Stomach smooth muscle (tissue), 2 donors: Measurements from ENCODE around the gene SNRNP40.
"Not testable (repeated sequence)": the region's sequence is repeated elsewhere in the genome, so short reads cannot be mapped to it uniquely, and the experiment has no call there.

Experiments used
- H3K27ac ChIP-seq: one replicate; pipeline ENCODE4 v1.7.0; 2013; ENCODE audit warnings: mild to moderate bottlenecking, low read length, inconsistent platforms
- H3K27me3 ChIP-seq, 2 donors: one replicate each; pipeline ENCODE4 v1.7.0; 2013; ENCODE audit warnings: low read length in 2 of 2; ENCODE audit not compliant: insufficient read depth in 2 of 2, control insufficient read depth in 1 of 2
- H3K36me3 ChIP-seq, 2 donors: one replicate each; pipeline ENCODE4 v1.7.0; 2013; ENCODE audit warnings: low read length in 2 of 2; ENCODE audit not compliant: control insufficient read depth in 2 of 2, insufficient read depth in 2 of 2
- H3K4me1 ChIP-seq: one replicate; pipeline ENCODE4 v1.7.0; 2013; ENCODE audit warnings: low read length; ENCODE audit not compliant: control insufficient read depth, insufficient read depth
- H3K4me3 ChIP-seq, 2 donors: one replicate each; pipeline ENCODE4 v1.7.0; 2013; ENCODE audit warnings: low read length in 2 of 2
- H3K9ac ChIP-seq, 2 donors: one replicate each; pipeline ENCODE4 v1.7.0; 2013; ENCODE audit warnings: low read length in 2 of 2, mild to moderate bottlenecking in 1 of 2
- H3K9me3 ChIP-seq, 2 donors: one replicate each; pipeline ENCODE4 v1.7.0; 2013; ENCODE audit warnings: low read length in 2 of 2; ENCODE audit not compliant: control insufficient read depth in 2 of 2
- donor health status: healthy.
- donor health status: Pancreatic carcinoma.

SNRNP40 gene

DNA sequence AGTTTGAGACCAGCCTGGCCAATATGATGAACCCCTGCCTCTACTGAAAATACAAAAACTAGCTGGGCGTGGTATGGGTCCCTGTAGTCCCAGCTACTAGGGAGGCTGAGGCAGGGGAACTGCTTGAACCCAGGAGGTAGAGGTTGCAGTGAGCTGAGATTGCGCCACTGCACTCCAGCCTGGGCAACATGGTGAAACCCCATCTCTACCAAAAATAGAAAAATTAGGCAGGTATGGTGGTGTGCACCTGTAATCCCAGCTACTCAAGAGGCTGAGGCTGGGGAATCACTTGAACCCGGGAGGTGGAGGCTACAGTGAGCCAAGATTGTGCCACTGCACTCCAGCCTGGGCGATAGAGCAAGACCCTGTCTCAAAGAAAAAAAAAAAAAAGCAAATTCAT is 8.8 kb downstream of the SNRNP40 start:
- not testable (repeated sequence) for H3K4me1 ChIP-seq

DNA sequence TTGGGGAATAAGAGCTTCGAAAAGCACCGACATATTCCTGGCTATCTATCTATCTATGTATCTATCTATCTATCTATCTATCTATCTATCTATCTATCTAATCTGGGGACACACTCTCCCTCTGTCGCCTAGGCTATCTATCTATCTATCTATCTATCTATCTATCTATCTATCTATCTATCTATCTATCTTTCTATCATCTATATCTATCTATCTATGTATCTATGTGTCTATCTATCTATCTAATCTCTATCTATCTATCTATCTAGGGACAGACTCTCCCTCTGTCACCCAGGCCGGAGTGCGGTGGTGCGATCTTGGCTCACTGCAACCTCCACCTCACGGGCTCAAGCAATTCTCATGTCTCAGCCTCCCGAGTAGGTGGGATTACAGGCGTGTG is 14.2 kb downstream of the SNRNP40 start:
- H3K9ac ChIP-seq, H3K27ac ChIP-seq, H3K4me1 ChIP-seq, H3K27me3 ChIP-seq, H3K9me3 ChIP-seq, H3K4me3 ChIP-seq: not testable (repeated sequence)
- peaks cover 27 to 43% of the 10 kb centered on the region in 2 donors for H3K36me3 ChIP-seq

More for the DNA sequence above, 8.8 kb downstream of the SNRNP40 start:
- H3K27ac ChIP-seq, H3K27me3 ChIP-seq, H3K9ac ChIP-seq, H3K9me3 ChIP-seq, H3K4me3 ChIP-seq: not testable (repeated sequence)
- peaks cover 41 to 48% of the 10 kb centered on the region in 2 donors for H3K36me3 ChIP-seq

DNA sequence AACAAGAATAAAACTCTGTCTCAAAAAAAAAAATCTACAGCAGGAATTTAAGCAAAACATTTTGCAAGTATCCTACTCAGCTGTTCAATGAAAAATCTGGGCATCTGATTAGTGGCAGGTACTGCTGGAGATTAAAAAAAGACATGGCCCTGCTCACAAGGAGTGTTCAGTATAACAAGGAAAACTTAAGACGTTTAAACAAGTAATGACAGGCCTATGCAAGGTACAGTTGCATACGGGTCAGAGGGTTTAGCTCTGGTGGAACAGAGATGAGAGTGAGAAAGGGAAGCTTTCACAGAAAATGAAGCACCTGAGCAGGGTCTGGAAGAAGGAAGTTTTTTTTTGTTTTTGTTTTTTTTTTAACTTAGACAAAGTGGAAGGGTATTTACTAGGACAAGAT is 23.0 kb downstream of the SNRNP40 start:
- Histone ChIP-seq H3K27me3 (no peaks in the 10 kb centered on the region), H3K36me3 (peaks cover 21 to 26% of the 10 kb centered on the region in 2 donors), H3K9me3 (no peaks in the 10 kb centered on the region), H3K4me1 (no peaks in the 10 kb centered on the region), H3K4me3 (no peak overlapping the region), H3K27ac (no peak overlapping the region), H3K9ac (no peak overlapping the region)

DNA sequence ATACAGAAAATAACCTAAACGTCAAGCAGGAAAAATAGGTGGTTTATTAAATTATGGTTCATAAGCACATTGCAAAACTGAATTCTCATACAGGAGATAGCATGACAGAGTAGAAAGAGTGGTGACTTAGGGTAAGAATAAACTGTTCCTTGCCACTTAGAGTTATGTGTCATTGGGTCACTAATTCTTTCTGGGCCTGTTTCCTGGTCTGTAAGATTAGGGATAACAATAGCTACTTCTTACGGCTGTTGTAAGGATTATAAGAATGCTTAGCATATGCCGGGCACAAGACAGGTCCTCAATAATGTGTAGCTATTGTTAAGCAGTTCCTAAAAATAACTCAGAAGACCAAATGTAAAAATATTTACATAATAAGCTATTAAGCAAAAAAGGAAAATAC is 24.2 kb downstream of the SNRNP40 start:
- no peaks in the 10 kb centered on the region for H3K4me1 ChIP-seq
- no peak overlapping the region for H3K4me3 ChIP-seq
- no peak overlapping the region for H3K27ac ChIP-seq
- H3K27me3 ChIP-seq = no peaks in the 10 kb centered on the region
- H3K9me3 ChIP-seq = no peaks in the 10 kb centered on the region
- H3K36me3 ChIP-seq = peaks cover 22 to 28% of the 10 kb centered on the region in 2 donors
- no peak overlapping the region for H3K9ac ChIP-seq

DNA sequence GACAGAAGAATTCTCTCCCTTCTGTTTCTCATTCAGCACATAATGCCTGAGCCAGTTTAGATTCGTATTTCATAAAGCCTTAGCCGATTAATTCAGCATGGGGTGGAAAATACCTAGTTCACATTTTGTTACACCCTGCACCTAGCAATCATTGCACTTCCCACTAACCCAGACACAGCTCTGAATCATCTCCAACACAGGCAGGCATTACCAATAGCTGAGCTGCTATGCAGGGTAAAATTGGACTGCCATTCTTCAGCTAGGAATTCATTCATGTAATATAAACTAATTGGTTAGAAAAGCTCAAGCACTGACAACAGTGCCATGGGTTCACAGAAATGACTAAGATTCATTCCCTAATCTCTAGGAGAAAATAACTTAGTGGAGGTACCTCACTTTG is 30.0 kb downstream of the SNRNP40 start:
- no peak overlapping the region for H3K4me3 ChIP-seq
- peaks cover 35 to 36% of the 10 kb centered on the region in 2 donors for H3K36me3 ChIP-seq
- peaks cover 7% of the 10 kb centered on the region for H3K4me1 ChIP-seq
- H3K27me3 ChIP-seq = no peaks in the 10 kb centered on the region
- no peak overlapping the region for H3K9ac ChIP-seq
- H3K9me3 ChIP-seq = no peaks in the 10 kb centered on the region
- H3K27ac ChIP-seq = no peak overlapping the region

DNA sequence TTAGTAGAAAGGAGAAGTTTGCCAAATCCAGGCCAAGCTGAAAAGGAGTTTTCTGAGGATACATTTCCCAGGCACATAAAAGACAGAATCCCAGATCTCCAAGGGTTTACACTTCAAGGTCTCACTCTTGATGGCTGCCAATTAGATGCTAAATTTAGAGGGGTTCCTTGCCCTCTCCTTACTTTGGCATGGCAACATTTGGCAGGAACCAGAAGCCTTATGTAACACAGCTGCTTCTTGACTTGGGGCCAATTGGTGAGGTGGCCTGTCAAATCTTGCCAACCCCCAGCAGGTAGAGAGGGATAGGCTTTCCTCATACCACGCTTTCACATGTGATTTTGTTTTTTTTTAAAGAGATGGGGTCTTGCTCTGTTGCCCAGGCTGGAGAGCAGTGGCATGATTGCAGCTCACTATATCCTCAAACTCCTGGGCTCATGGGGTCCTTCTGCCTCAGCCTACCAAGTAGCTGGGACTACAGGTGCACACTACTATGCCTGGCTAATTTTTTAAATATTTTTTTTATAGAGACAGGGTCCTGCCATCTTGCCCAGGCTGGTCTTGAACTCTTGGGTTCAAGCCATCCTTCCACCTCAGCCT is 31.7 kb downstream of the SNRNP40 start:
- no peaks in the 10 kb centered on the region for H3K27me3 ChIP-seq
- H3K36me3 ChIP-seq = peaks cover 34% of the 10 kb centered on the region in 2 donors
- H3K27ac ChIP-seq = no peak overlapping the region
- peaks cover 7% of the 10 kb centered on the region for H3K4me1 ChIP-seq
- H3K9me3 ChIP-seq = no peaks in the 10 kb centered on the region
- no peak overlapping the region for H3K9ac ChIP-seq
- no peak overlapping the region for H3K4me3 ChIP-seq

DNA sequence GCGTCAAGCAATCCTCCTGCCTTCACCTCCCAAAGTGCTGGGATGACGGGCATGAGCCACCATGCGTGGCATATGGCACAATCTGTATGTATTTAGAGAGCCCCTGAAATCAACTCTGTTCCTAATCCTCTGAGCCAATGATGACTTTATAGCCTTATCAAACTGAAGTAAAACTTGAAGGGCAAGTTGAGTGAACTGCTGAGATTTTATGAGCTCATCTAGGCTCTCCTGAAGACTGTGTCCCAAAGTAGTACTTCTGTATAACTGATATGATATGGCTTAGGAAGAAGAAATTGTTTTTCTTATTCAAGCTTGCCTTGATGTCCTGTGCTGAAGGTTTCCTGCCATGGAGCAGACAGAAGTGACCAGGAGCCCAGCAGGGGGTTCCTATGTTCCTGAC is 33.2 kb downstream of the SNRNP40 start:
- Histone ChIP-seq H3K9me3 (no peaks in the 10 kb centered on the region), H3K36me3 (peaks cover 28 to 32% of the 10 kb centered on the region in 2 donors), H3K4me3 (no peak overlapping the region), H3K27ac (no peak overlapping the region), H3K9ac (no peak overlapping the region), H3K4me1 (peaks cover 7% of the 10 kb centered on the region), H3K27me3 (no peaks in the 10 kb centered on the region)

DNA sequence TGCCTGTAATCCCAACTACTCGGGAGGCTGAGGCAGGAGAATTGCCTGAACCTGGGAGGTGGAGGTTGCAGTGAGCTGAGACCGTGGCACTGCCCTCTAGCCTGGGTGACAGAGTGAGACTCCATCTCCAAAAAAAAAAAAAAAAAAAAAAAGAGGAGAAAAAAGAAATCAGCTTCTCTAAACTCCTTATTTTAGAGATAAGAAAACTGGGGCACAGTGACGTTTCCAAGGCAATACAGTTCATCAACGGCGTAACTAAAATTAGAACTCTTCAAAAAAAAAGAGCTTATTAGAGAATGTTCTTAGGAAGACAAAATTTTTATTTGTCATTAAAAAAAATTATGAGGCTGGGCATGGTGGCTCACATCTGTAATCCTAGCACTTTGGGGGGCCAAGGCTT is 34.2 kb downstream of the SNRNP40 start:
- H3K36me3 ChIP-seq = peaks cover 32% of the 10 kb centered on the region in 2 donors
- H3K4me1 ChIP-seq = not testable (repeated sequence)

DNA sequence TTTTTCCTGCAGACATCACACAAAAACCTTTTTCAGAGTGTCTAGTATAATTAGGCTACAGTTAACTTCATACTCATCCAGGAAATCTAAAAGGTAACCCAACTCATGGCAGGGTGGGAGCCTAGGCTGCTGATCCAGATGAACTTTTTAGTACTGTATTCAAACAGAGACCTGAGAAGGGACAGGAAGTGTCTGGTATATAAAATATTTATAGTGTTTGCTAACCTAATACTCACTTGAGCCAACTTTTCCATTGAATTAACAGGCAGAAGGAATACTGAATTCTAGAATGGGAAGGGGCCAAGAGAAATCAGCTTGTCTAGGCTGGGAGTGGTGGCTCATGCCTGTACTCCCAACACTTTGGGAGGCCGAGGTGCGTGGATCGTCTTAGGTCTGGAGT is 34.7 kb downstream of the SNRNP40 start:
- H3K27me3 ChIP-seq = no peaks in the 10 kb centered on the region
- H3K9ac ChIP-seq = no peak overlapping the region
- H3K4me1 ChIP-seq = peaks cover 7% of the 10 kb centered on the region
- H3K9me3 ChIP-seq = no peaks in the 10 kb centered on the region
- H3K4me3 ChIP-seq = no peak overlapping the region
- no peak overlapping the region for H3K27ac ChIP-seq
- peaks cover 30 to 32% of the 10 kb centered on the region in 2 donors for H3K36me3 ChIP-seq

More for the DNA sequence above, 34.2 kb downstream of the SNRNP40 start:
- H3K27ac ChIP-seq, H3K9ac ChIP-seq, H3K27me3 ChIP-seq, H3K4me3 ChIP-seq, H3K9me3 ChIP-seq: not testable (repeated sequence)

DNA sequence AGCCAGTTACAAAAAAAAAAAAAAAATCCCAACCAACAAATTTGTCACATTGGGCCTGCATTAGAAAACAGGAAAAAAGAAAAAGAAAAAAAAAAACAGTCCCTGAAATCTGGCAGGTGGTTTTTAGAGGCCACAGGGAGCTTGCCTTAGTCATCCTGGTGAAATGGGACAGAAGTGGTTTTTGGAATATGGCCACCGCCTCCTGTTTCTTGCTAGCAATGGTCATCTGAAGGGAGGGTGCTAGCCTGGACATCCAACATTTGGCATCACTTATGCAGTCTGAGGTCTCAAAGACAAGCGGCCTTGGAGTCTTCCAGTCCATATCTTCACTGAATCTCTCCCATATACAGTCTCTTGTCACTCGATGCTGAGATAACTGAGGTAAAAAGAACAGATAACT is 36.8 kb downstream of the SNRNP40 start:
- no peak overlapping the region for H3K4me3 ChIP-seq
- peaks cover 24 to 25% of the 10 kb centered on the region in 2 donors for H3K36me3 ChIP-seq
- no peak overlapping the region for H3K27ac ChIP-seq
- no peaks in the 10 kb centered on the region for H3K27me3 ChIP-seq
- H3K4me1 ChIP-seq = peaks cover 5% of the 10 kb centered on the region
- no peaks in the 10 kb centered on the region for H3K9me3 ChIP-seq
- H3K9ac ChIP-seq = no peak overlapping the region

DNA sequence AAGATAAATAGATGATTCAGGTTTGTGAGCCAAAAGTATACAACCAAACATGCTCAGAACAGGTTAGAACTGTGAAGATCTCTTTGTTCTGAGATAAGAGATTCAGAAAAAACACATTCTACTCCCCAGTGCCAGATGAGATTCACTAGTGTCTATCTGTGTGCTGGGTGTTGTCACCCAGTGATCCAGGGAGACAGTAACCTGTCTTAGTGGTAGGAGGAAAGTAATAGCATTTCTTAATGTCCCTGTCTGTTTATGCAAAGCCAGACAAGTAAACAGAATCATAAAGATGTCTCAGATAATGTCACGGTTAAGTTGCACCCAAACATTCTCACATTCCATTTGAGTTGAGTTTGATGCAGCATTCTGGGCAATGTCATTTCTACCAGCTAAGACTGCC is 38.0 kb downstream of the SNRNP40 start:
- no peak overlapping the region for H3K27ac ChIP-seq
- H3K36me3 ChIP-seq = peaks cover 24 to 25% of the 10 kb centered on the region in 2 donors

More for the DNA sequence above, 38.0 kb downstream of the SNRNP40 start:
- Histone ChIP-seq H3K9me3 (no peaks in the 10 kb centered on the region), H3K9ac (no peak overlapping the region), H3K4me1 (no peaks in the 10 kb centered on the region), H3K27me3 (no peaks in the 10 kb centered on the region), H3K4me3 (no peak overlapping the region)
